ENCODE results near the gene OR4C3. TPM values are rescaled to one million over a fixed set of nuclear protein-coding genes. Genes with fewer than 3 reads are reported as not detected.

The OR4C3 gene
- not detected in 5 replicates for total RNA-seq (2022; extraction: Qiagen RNA extraction; ENCODE audit: low read depth)

DNA sequence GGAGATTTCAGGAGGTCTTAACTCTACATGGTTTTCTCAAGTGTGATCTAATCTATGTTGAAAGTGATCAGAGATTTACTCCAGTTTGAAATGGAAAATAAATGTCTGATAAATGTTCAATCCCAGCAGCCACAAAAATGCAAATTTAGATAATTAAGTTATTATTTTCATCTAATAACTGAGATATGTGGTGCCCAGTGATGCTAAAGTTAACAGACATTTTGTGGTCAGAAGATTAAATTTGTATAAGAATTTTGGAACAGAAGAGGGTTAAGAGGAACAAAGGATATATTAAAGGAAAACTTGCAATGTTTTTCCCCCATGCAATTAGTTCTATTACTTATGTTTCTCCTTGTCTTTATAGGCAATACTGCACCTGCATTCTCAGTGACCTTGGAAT is at the start of gene OR4C3:
Gene OR4C3, plus strand, starts transcription at position 301 of the 400 bp plus-strand sequence. CDS start 102 bp downstream, outside the sequence.

DNA sequence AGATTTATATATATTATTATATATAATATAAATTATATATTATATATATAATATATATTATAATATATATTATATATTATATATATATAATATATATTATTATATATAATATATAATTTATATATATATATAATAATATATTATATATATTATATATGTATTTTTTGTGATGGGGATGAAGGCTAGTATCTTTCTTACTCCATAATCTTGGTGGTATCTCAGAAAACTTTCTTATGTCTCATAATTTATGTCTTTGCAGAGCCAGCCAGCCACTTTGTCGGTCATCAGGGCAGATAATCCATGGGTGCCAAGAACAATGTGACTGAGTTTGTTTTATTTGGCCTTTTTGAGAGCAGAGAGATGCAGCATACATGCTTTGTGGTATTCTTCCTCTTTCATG is 18.8 kb upstream of the OR4C3 start, which contains the start of gene OR4S1:
Gene OR4S1, plus strand, starts transcription at position 301 of the 400 bp plus-strand sequence. Its CDS starts 0 bp downstream, at position 301.

DNA sequence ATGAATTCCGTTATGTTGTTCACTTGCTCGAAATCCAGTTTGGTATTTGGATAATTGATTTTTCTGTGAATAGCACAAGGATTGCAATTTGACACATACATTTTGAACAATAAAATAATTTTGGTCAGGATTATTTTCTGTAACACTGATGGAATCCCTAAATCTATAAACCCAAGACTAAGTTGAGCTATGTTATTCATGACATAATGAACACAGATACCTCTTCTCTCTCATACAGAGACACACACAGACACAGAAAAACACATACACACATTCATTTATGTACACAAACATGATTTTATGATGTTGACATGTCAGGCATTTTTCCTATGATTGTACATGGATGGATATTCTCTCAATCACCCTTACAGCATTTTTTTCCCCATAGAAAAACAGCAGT is 41.6 kb downstream of the OR4C3 start, which contains the start of gene OR4C5:
Gene OR4C5, minus strand, starts transcription at position 101 of the 400 bp plus-strand sequence. Its CDS starts 0 bp downstream, at position 101.

Other genes with a start within 250 kb of the OR4C3 start
- gene OR4B1, start 108.1 kb upstream of the OR4C3 start, total RNA-seq (2022; extraction: Qiagen RNA extraction; ENCODE audit: low read depth): not detected in 5 replicates
- gene OR4X2, start 79.8 kb upstream of the OR4C3 start, total RNA-seq (2022; extraction: Qiagen RNA extraction; ENCODE audit: low read depth): not detected in 5 replicates
- not detected in 5 replicates for gene OR4X1, start 61.1 kb upstream of the OR4C3 start, total RNA-seq (2022; extraction: Qiagen RNA extraction; ENCODE audit: low read depth)
- not detected in 5 replicates for gene OR4S1, start 18.7 kb upstream of the OR4C3 start, total RNA-seq (2022; extraction: Qiagen RNA extraction; ENCODE audit: low read depth)
- not detected in 5 replicates for gene OR4C5, start 41.5 kb downstream of the OR4C3 start, total RNA-seq (2022; extraction: Qiagen RNA extraction; ENCODE audit: low read depth)
- gene OR4A47, start 163.9 kb downstream of the OR4C3 start, total RNA-seq (2022; extraction: Qiagen RNA extraction; ENCODE audit: low read depth): not detected in 5 replicates

Measured in A549 treated with ZK216348 at 1 μM for 4 hours (cell line).